ENCODE results near the gene RENBP. TPM values are rescaled to one million over a fixed set of nuclear protein-coding genes. Genes with fewer than 3 reads are reported as not detected.

RENBP gene
- total and polyA plus RNA-seq, 9 of the 15 experiments (the other 6 are each of a cell fraction or from before 2014, with no cell fraction given) = 0.07 to 14.8 (median 10.6) TPM; not detected in 1

- TF ChIP-seq BRD4 (IDR thresholded peaks at IDR 0.05) = no peak
- no peak for TF ChIP-seq JUND (IDR thresholded peaks at IDR 0.05; ENCODE audit: borderline replicate concordance, low read depth, low read length)
- TF ChIP-seq JUND (tag; IDR thresholded peaks at IDR 0.05; ENCODE audit: borderline replicate concordance, low read depth, low read length) = no peak
- TF ChIP-seq ZNF23 (CRISPR knock-in tag; IDR thresholded peaks at IDR 0.05) = no peak
- TF ChIP-seq OTX1 (CRISPR knock-in tag; IDR thresholded peaks at IDR 0.05) = no peak
- TF ChIP-seq MXI1 (IDR thresholded peaks at IDR 0.05; ENCODE audit: low read depth, low read length) = no peak
- no peak for TF ChIP-seq ELF4 (CRISPR knock-in tag; IDR thresholded peaks at IDR 0.05)
- no peak for TF ChIP-seq ZNF24 (IDR thresholded peaks at IDR 0.05)
- no peak for TF ChIP-seq ZNF354B (CRISPR knock-in tag; IDR thresholded peaks at IDR 0.05)
- no peak for TF ChIP-seq SAFB2 (IDR thresholded peaks at IDR 0.05; ENCODE audit: borderline replicate concordance, low read depth, low read length, severe bottlenecking)
- TF ChIP-seq, protein P1, sequence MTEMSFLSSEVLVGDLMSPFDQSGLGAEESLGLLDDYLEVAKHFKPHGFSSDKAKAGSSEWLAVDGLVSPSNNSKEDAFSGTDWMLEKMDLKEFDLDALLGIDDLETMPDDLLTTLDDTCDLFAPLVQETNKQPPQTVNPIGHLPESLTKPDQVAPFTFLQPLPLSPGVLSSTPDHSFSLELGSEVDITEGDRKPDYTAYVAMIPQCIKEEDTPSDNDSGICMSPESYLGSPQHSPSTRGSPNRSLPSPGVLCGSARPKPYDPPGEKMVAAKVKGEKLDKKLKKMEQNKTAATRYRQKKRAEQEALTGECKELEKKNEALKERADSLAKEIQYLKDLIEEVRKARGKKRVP (CRISPR knock-in tag; IDR thresholded peaks at IDR 0.05) = no peak
- no peak for TF ChIP-seq ZNF134 (CRISPR knock-in tag; conservative IDR thresholded peaks at IDR 0.05)
- no peak for TF ChIP-seq CREB3 (tag; conservative IDR thresholded peaks at IDR 0.05; ENCODE audit: low read depth)
- peak; percentile 37 for TF ChIP-seq HMGN3 (IDR thresholded peaks at IDR 0.05; ENCODE audit: borderline replicate concordance, extremely low read depth, insufficient read length, low read depth, low read length)
- TF ChIP-seq ZFX (CRISPR knock-in tag; IDR thresholded peaks at IDR 0.05) = no peak
- TF ChIP-seq KLF1 (tag; IDR thresholded peaks at IDR 0.05) = peak; percentile 31; the same call in 1 of the 2 replicates
- no peak for TF ChIP-seq SRSF1 (IDR thresholded peaks at IDR 0.05; ENCODE audit: low read depth, low read length)
- TF ChIP-seq SETDB1 (IDR thresholded peaks at IDR 0.05; ENCODE audit: low read length) = no peak
- TF ChIP-seq, protein P2, sequence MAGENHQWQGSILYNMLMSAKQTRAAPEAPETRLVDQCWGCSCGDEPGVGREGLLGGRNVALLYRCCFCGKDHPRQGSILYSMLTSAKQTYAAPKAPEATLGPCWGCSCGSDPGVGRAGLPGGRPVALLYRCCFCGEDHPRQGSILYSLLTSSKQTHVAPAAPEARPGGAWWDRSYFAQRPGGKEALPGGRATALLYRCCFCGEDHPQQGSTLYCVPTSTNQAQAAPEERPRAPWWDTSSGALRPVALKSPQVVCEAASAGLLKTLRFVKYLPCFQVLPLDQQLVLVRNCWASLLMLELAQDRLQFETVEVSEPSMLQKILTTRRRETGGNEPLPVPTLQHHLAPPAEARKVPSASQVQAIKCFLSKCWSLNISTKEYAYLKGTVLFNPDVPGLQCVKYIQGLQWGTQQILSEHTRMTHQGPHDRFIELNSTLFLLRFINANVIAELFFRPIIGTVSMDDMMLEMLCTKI (IDR thresholded peaks at IDR 0.05; ENCODE audit: partially characterized antibody) = no peak
- no peak for TF ChIP-seq ATF6 (CRISPR knock-in tag; IDR thresholded peaks at IDR 0.05)
- TF ChIP-seq CREB3L1 (IDR thresholded peaks at IDR 0.05; ENCODE audit: borderline replicate concordance, low read depth) = peak; percentile 60; the same call in 1 of the 2 replicates
Measured at GRCh38 chrX:153972368-153973126, 28.1 kb upstream of the RENBP start, which contains the start of gene TMEM187 (continued).
